HG03280 (cell line): ENCODE measurements around the gene AXIN1.

Experiments
- ATAC-seq: cut with Tn5 transposase; IDR thresholded peaks from one replicate; pipeline ENCODE4 v1.9.1; 2021; ENCODE audit warnings: mild to moderate bottlenecking, moderate library complexity; ENCODE audit not compliant: unreplicated experiment

The AXIN1 gene

DNA sequence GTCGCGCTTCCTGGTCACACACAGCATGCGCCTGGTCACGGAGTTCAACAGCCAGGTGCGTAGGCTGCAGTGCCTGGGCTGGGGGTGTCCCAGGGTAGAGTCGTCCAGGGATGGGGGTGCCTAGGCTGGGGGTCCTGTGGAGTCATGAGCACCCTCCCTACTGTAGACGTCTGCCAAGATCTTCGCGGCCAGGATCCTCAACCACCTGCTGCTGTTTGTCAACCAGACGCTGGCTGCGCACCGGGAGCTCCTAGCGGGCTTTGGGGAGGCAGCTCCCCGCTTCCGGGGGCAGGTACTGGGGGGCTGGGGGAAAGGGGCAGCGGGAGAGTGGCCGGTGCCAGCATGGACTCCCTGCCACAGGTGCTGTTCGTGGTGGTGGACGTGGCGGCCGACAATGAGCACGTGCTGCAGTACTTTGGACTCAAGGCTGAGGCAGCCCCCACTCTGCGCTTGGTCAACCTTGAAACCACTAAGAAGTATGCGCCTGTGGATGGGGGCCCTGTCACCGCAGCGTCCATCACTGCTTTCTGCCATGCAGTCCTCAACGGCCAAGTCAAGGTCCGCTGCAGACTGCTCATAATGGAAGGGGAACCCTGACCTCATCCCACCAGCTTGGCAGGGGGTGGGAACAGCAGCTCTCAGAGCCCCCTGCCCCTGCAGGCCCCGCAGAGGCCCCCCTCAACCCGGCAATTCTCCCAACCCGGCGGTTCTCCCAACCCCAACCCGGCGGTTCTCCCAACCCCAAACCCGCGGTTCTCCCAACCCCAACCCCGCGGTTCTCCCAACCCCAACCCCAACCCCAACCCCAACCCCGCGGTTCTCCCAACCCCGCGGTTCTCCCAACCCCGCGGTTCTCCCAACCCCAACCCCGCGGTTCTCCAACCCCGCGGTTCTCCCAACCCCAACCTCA is 67.1 kb downstream of the AXIN1 start:
- ATAC-seq = no peak

GRCh38 chr16:284204-285120 is 68.1 kb downstream of the AXIN1 start:
- no peak for ATAC-seq

GRCh38 chr16:283033-283805 is 69.3 kb downstream of the AXIN1 start, which contains the start of gene PDIA2:
Gene PDIA2, plus strand, starts transcription at chr16:283164. Its CDS starts 6 bp downstream, at chr16:283170.
- ATAC-seq = no peak

DNA sequence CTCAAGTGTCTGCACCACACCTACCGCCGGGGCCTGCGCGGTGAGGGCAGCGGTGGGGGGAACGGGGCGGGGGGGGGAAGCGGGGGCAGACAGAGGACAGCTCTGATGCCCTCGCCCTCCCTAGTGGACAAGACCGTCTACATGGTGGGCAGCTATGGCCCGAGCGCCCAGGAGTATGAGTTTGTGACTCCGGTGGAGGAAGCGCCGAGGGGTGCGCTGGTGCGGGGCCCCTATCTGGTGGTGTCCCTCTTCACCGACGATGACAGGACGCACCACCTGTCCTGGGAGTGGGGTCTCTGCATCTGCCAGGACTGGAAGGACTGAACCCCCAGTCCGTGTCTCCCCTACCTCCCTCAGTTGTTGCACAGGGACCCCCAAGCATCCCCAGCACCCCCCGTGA is 70.0 kb downstream of the AXIN1 start:
- no peak for ATAC-seq

DNA sequence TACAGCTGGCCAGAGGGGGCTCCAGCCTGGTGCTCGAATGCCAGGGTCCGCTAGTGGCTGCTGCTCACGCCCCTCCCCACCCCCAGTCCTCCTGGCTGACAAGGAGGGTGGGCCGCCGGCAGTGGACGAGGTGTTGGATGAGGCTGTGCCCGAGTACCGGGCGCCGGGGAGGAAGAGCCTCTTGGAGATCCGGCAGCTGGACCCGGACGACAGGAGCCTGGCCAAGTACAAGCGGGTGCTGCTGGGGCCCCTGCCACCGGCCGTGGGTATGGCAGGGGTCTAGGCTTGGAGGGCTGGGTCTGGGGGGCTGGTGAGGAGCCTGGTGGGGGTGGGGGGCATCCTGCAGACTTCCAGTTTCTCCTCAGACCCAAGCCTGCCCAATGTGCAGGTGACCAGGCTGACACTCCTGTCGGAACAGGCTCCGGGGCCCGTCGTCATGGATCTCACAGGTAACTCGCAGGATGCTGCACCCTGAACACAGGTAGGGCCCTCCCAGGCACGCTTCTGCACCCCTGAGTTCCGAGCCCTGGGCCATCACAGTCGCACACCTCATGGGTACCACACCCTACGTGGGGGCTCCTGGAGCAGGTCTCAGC is 70.8 kb downstream of the AXIN1 start:
- ATAC-seq = no peak

- ATAC-seq = no peak
These were observed 71.4 kb downstream of the AXIN1 start for GRCh38 chr16:280991-281659.

- no peak for ATAC-seq
These were observed 72.0 kb downstream of the AXIN1 start, which contains the start of gene ARHGDIG for GRCh38 chr16:280552-280951. Gene ARHGDIG, plus strand, starts transcription at chr16:280591. Its CDS starts 90 bp downstream, at chr16:280681.

GRCh38 chr16:280005-280460 is 72.5 kb downstream of the AXIN1 start:
- no peak for ATAC-seq

GRCh38 chr16:279531-279930 is 73.0 kb downstream of the AXIN1 start:
- ATAC-seq = no peak

- ATAC-seq = no peak
These were observed 73.6 kb downstream of the AXIN1 start for GRCh38 chr16:278863-279366.

GRCh38 chr16:276426-277077 is 76.0 kb downstream of the AXIN1 start:
- no peak for ATAC-seq

GRCh38 chr16:275786-276232 is 76.7 kb downstream of the AXIN1 start, which contains the start of gene RGS11:
Gene RGS11, minus strand, starts transcription at chr16:275944. Its CDS starts 33 bp downstream, at chr16:275911.
- no peak for ATAC-seq

DNA sequence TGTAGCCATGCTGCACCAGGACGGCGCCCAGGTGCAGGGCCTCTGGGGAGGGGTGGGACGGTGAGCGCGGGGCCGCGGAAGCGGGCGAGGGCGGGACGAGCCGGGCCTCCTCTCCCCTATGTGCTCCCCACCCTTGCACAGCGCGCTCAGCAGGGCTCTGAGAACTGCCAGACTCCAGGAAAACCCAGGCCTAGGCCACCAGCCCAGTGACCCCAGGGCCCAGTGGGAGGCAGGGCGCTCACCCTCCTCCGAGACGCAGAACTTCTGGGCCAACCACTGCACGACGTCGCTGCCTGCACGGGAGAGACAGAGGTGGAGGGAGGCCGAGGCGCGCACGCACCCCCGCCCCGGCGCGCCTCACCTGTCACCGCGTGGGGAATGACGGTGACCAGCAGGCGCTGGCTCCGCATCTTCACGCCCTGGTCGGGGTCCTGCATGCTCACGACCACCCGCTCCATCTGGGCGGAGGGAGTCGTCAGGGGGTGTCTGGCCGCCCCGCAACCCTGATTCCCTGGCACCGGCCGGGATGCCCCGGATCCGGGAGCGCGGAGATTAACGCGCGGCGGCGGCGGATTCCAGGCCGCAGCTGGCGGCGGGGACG is 77.4 kb downstream of the AXIN1 start:
- ATAC-seq = no peak

- no peak for ATAC-seq
These were observed 78.7 kb downstream of the AXIN1 start for GRCh38 chr16:273547-274421.

DNA sequence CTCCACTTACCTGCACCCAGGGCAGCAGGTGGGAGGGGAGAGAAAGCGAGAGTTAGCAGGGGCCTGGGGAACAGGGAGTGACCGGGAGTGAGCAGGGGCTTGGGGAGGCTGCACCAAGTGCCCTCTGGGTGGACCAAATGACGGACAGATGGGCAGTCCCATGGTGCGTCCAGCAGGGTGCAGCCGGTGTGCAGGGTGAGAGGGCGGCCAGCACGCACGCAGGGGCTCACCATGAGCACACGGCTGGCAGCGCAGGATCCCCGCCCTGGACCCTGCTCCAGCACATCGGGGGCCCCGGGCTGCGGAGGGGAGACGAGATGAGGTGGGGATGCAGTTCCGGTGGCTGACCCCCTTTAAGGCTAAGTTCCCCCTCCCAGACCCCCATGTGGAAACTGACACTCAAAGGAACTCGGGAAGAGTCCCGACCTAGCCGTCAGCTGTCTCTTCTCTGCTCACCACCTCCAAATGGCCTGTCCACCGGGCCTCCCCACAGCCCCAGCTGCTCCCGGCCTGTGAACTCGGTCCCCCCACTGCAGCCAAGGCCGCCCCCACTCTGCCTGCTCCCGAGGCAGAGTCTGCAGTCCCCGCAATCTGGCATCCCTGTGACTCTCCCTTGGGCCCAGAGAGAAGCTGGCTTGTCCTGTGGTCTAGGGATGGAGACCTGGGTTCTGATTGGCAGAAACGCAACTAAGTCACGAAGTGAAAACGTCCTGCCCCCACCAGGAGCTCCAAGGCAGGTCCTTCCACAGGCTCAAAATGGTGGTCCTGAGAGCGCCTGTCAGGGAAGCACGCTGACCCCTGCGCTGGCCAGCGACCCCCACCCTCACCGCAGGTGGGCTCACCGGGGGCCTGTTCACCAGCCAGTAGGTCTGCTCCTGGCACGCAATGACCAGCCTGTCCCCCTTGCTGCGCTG is 79.6 kb downstream of the AXIN1 start:
- ATAC-seq = no peak
